Glomerular visceral epithelial cell (primary cell): ENCODE data around the gene TLE5.

Source experiments
- DNase-seq: peaks from one replicate; pipeline ENCODE4 v3.0.0-alpha.2; 2016; ENCODE audit errors: extremely low spot score

The TLE5 gene, protein sequence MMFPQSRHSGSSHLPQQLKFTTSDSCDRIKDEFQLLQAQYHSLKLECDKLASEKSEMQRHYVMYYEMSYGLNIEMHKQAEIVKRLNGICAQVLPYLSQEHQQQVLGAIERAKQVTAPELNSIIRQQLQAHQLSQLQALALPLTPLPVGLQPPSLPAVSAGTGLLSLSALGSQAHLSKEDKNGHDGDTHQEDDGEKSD

GRCh38 chr19:3062165-3063105, at the start of gene TLE5:
Gene TLE5 (minus strand): TSS chr19:3062495. CDS start chr19:3062200, 295 bp downstream.
- DNase-seq: peak; percentile 67

GRCh38 chr19:3111586-3112247, 49.4 kb upstream of the TLE5 start:
- DNase-seq: no peak

DNA sequence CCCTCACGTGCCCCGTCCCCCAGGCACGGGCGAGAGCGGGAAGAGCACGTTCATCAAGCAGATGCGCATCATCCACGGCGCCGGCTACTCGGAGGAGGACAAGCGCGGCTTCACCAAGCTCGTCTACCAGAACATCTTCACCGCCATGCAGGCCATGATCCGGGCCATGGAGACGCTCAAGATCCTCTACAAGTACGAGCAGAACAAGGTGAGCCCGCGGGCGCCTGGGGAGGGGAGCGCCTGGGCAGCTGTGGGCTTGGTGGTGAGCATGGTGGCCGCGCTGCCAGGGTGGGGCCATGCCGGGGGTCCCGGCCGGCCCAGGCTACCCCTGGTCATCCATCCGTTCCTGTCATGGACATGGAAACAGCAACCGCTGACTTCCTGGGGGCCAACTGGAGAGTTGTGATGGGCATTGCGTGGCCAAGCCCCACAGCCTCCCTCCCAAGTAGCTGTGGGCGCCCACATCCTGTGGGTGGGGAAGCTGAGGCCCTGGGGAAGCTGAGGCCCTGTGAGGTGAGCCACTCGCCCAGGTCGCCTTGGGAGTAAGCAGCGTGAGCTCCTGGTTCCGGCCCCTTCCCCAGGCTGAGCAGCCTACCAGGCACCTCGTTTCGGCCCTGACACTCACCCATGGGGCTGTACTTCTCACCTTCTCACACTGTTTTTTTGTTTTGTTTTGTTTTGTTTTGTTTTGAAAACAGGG, 48.0 kb upstream of the TLE5 start:
- DNase-seq: no peak

DNA sequence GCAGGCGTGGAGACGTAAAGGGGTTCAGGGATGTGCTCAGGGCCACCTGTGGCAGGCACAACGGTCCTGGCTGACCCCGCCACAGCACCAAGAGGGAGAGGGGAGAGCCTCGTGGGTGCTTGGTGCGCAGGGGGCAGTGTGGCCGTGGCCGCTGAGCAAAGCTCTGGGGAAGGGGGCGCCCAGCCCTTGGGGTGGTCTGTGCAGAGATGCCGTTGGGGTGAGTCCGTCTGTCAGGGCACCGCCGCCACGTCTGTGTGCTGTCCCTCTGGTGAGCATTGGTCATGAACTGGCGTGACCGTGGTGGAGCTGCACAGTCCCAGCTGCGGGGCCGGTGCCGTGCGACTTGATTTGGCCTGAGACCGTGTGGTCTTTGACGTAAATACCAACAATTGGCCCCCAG, 47.2 kb upstream of the TLE5 start:
- DNase-seq: no peak

GRCh38 chr19:3108775-3109174, 46.5 kb upstream of the TLE5 start:
- peak; percentile 53 for DNase-seq

- DNase-seq: no peak
These were observed 45.4 kb upstream of the TLE5 start for GRCh38 chr19:3107658-3108057.

DNA sequence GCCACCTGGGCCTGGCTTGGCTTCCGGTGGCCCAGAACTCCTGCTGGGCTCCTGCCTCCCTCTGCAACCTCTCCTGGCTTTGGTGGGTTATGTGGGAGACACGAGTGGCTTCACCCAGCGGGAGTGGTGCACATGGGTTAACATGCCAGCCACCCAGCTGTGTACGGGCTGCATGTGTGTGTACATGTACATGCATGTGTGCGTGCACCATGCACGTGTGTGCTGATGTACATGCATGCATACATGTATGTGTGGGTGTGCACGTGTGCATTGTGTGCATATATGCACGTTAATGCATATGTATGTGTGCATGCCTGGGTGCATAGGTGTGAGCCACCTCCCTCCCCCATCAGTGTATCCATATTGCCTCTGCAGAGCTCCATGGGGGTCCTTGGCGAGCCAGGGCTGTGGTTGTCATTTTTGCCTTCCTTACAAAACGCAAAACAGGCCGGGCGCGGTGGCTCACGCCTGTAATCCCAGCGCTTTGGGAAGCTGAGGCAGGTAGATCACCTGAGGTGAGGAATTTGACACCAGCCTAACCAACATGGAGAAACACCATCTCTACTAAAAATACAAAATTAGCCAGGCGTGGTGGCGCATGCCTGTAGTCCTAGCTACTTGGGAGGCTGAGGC, 44.3 kb upstream of the TLE5 start:
- no peak for DNase-seq

GRCh38 chr19:3105641-3106508, 43.6 kb upstream of the TLE5 start:
- no peak for DNase-seq

DNA sequence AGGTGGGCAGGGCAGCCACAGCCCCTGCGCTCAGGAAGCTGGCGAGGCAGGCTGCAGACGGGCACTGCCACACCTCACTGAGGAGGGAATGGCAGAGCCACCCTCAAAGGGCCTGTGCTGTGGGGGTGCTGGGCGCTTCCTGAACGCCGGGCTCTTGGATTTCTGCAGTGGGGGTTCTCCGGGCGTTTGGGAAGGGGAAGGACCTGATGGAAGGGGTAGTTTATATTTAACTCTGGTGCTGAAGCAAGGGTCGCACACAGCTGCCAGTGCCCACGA, 42.4 kb upstream of the TLE5 start:
- no peak for DNase-seq

DNA sequence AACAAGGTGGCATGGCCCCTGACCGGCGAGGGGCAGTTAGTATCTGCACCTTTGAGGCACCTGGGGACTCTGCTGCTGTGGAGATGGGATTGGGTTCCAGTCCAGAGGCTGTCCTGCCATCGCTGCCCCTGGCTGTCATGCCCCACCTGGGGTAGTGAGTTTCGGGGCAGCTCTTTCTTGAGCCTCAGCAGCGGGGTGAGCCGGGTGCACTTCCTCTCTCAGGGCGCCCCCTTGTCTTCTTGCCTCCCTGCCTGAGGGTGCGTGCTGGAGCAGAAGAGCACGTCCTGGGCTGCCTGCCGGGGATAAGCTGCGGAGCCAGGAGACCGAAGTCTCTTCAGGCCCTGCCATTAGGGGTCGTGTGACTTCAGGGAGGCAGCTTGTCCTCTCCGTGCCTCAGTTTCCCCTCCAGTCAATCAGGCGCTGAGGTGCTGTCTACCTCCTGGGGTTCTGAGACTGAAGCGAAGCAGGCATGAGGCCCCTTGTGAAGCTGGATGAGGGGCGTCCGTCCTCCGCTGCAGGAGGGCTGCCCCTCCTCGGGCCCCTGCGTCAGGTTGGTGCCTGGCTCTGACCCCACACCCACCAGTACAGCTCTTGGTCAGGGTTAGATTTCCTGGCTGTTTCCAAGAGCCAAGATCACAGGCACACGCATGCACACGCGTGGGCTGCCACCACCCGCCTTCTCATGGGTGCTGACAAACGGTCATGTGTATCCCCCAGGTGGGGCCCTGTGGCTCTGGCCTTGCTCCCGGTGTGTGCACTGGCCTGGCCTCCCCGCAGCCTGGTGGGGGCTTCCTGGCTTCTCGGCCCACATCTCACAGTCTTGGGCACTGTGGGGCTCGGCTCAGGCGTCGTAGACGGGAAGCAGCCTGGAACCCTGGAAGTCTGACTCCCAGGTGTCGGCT, 40.2 kb upstream of the TLE5 start:
- no peak for DNase-seq

GRCh38 chr19:3100747-3101730, 38.7 kb upstream of the TLE5 start:
- no peak for DNase-seq

- DNase-seq: no peak
These were observed 38.0 kb upstream of the TLE5 start for GRCh38 chr19:3100331-3100730.

- no peak for DNase-seq
These were observed 37.3 kb upstream of the TLE5 start for GRCh38 chr19:3099347-3100145.

GRCh38 chr19:3098515-3099346, 36.4 kb upstream of the TLE5 start:
- DNase-seq: peak; percentile 27

GRCh38 chr19:3098141-3098514, 35.8 kb upstream of the TLE5 start:
- no peak for DNase-seq

DNA sequence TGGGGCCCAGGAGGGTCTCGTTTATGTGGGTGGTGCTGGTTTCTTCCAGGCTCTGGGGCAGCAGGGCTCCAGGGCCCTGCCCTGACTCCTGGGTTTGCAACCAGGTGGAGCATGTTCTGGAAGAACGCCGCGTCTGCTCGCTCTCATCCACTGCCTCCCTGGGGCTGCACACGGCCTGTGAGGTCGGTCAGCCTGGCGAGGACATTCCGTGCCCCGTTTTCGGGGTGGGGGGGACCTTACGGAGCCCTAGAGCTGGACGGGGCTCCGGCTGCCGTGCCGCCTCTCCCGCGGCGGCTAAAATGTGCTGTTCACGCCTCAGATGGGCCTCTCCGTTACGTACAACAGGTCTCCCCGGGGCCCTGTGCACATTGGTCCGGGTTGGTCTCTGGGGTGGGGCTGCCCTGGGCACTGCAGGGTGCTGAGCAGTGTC, 35.2 kb upstream of the TLE5 start:
- no peak for DNase-seq

GRCh38 chr19:3096902-3097326, 34.6 kb upstream of the TLE5 start:
- DNase-seq: no peak
